ENCODE measurements around the gene KRT8. TPM values are rescaled to one million over a fixed set of nuclear protein-coding genes. Genes with fewer than 3 reads are reported as not detected.

Gene KRT8
- total RNA-seq, 1 donor from 2014 or later, result 8.3 TPM

- Mint-ChIP-seq H3K27ac (ENCODE audit: unreplicated experiment) (no peak overlapping the region), H3K9me3 (no peaks in the 10 kb centered on the region), H3K4me3 (no peak overlapping the region), H3K27me3 (ENCODE audit: low read depth) (no peaks in the 10 kb centered on the region), H3K36me3 (ENCODE audit: low read depth) (no peaks in the 10 kb centered on the region), H3K4me1 (peaks cover 15% of the 10 kb centered on the region)
- no peak for DNase-seq (ENCODE audit: low read depth, low spot score)
- no peak for TF ChIP-seq CTCF (conservative IDR thresholded peaks at IDR 0.05)
Observed at GRCh38 chr12:52910248-52910883, 5.5 kb upstream of the KRT8 start.

- H3K4me1 Mint-ChIP-seq, result peaks cover 16% of the 10 kb centered on the region
- H3K36me3 Mint-ChIP-seq (ENCODE audit: low read depth), result no peaks in the 10 kb centered on the region
- no peaks in the 10 kb centered on the region for H3K27me3 Mint-ChIP-seq (ENCODE audit: low read depth)
- no peak for TF ChIP-seq CTCF (conservative IDR thresholded peaks at IDR 0.05)
- DNase-seq (ENCODE audit: low read depth, low spot score), result no peak
- H3K4me3 Mint-ChIP-seq, result no peak overlapping the region
- H3K9me3 Mint-ChIP-seq, result no peaks in the 10 kb centered on the region
- H3K27ac Mint-ChIP-seq (ENCODE audit: unreplicated experiment), result no peak overlapping the region
Observed at GRCh38 chr12:52909796-52910195, 4.9 kb upstream of the KRT8 start.

GRCh38 chr12:52909331-52909730 lies 4.5 kb upstream of the KRT8 start:
- TF ChIP-seq CTCF (conservative IDR thresholded peaks at IDR 0.05), result no peak
- Mint-ChIP-seq H3K27me3 (ENCODE audit: low read depth) (no peaks in the 10 kb centered on the region), H3K4me3 (no peak overlapping the region), H3K27ac (ENCODE audit: unreplicated experiment) (no peak overlapping the region), H3K9me3 (no peaks in the 10 kb centered on the region), H3K36me3 (ENCODE audit: low read depth) (no peaks in the 10 kb centered on the region), H3K4me1 (peaks cover 16% of the 10 kb centered on the region)
- no peak for DNase-seq (ENCODE audit: low read depth, low spot score)

GRCh38 chr12:52907092-52907810 lies 2.4 kb upstream of the KRT8 start:
- no peaks in the 10 kb centered on the region for H3K36me3 Mint-ChIP-seq (ENCODE audit: low read depth)
- DNase-seq (ENCODE audit: low read depth, low spot score), result no peak
- no peaks in the 10 kb centered on the region for H3K9me3 Mint-ChIP-seq
- peaks cover 22% of the 10 kb centered on the region for H3K4me1 Mint-ChIP-seq
- TF ChIP-seq CTCF (conservative IDR thresholded peaks at IDR 0.05), result no peak
- no peak overlapping the region for H3K4me3 Mint-ChIP-seq
- no peaks in the 10 kb centered on the region for H3K27me3 Mint-ChIP-seq (ENCODE audit: low read depth)
- H3K27ac Mint-ChIP-seq (ENCODE audit: unreplicated experiment), result no peak overlapping the region

- Mint-ChIP-seq H3K9me3 (no peaks in the 10 kb centered on the region), H3K27me3 (ENCODE audit: low read depth) (no peaks in the 10 kb centered on the region), H3K36me3 (ENCODE audit: low read depth) (no peaks in the 10 kb centered on the region), H3K4me3 (no peak overlapping the region), H3K4me1 (peaks cover 22% of the 10 kb centered on the region), H3K27ac (ENCODE audit: unreplicated experiment) (no peak overlapping the region)
- no peak for DNase-seq (ENCODE audit: low read depth, low spot score)
- TF ChIP-seq CTCF (conservative IDR thresholded peaks at IDR 0.05), result no peak
Observed at GRCh38 chr12:52906191-52906601, 1.3 kb upstream of the KRT8 start.

All from neural crest cell (in vitro differentiated cells).